HL-60 (cell line): ENCODE measurements around the gene APOM.

ENCODE experiments used
- CTCF ChIP-seq: IDR thresholded peaks from one replicate; pipeline ENCODE4 v1.5.1; 2011; ENCODE audit warnings: low read length, control low read depth, inconsistent platforms; ENCODE audit not compliant: insufficient read depth
- POLR2AphosphoS5 ChIP-seq: IDR thresholded peaks from 2 replicates; pipeline ENCODE4 v1.6.1; 2012; ENCODE audit warnings: low read depth
- TF ChIP-seq, protein P1 (sequence below): IDR thresholded peaks from 2 replicates; pipeline ENCODE4 v1.6.1; 2012; ENCODE audit warnings: low read depth; ENCODE audit not compliant: insufficient replicate concordance

GRCh38 chr6:31681135-31681671 lies 25.5 kb downstream of the APOM start:
- TF ChIP-seq CTCF, result no peak
- TF ChIP-seq POLR2AphosphoS5, result no peak
- TF ChIP-seq, protein P1, sequence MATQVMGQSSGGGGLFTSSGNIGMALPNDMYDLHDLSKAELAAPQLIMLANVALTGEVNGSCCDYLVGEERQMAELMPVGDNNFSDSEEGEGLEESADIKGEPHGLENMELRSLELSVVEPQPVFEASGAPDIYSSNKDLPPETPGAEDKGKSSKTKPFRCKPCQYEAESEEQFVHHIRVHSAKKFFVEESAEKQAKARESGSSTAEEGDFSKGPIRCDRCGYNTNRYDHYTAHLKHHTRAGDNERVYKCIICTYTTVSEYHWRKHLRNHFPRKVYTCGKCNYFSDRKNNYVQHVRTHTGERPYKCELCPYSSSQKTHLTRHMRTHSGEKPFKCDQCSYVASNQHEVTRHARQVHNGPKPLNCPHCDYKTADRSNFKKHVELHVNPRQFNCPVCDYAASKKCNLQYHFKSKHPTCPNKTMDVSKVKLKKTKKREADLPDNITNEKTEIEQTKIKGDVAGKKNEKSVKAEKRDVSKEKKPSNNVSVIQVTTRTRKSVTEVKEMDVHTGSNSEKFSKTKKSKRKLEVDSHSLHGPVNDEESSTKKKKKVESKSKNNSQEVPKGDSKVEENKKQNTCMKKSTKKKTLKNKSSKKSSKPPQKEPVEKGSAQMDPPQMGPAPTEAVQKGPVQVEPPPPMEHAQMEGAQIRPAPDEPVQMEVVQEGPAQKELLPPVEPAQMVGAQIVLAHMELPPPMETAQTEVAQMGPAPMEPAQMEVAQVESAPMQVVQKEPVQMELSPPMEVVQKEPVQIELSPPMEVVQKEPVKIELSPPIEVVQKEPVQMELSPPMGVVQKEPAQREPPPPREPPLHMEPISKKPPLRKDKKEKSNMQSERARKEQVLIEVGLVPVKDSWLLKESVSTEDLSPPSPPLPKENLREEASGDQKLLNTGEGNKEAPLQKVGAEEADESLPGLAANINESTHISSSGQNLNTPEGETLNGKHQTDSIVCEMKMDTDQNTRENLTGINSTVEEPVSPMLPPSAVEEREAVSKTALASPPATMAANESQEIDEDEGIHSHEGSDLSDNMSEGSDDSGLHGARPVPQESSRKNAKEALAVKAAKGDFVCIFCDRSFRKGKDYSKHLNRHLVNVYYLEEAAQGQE, result no peak
